Retinal pigment epithelial cell (primary cell): Measurements from ENCODE around the gene SETD3.

Experiments
- DNase-seq: peaks from one replicate; pipeline ENCODE4 v3.0.0-alpha.2; 2010; ENCODE audit warnings: low read depth
- H3K4me3 ChIP-seq: 2 replicates; pipeline ENCODE4 v1.5.1; 2011; ENCODE audit warnings: mild to moderate bottlenecking, low read length, control low read depth, moderate library complexity
- TF ChIP-seq, protein P1 (sequence below): conservative IDR thresholded peaks from 2 replicates; pipeline ENCODE4 v1.5.1; 2011; ENCODE audit warnings: low read depth, low read length, control low read depth, inconsistent platforms

The SETD3 gene

DNA sequence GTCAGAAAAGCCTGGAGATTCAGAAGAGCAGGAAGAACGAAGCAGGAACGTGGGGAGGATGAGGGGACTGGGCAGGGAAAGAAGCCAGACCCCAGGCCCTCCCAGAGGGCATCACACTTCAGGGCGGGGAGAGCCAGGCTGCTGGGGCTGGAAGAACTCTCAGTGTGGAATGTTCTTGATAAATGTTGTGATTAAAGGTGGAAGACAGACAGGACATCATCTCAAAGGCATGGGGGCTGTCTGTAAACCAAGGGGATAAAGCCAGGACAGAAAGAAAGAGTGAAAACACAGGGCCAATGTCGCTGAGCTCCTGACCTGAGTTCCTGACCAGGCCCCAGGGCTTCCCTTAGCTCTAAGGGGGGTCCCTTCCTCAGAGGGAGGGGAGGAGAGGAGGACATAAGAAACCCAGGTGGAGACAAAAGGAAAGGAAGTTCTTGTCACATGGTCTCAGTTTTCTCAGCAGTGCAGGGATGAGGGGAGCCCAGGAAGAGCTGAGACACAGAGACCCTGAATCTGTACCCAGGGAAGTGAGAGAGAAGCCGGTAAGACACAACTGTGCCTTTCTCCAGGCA, 56.3 kb downstream of the SETD3 start:
- DNase-seq, result no peak
- no peak overlapping the region for H3K4me3 ChIP-seq
- TF ChIP-seq, protein P1, sequence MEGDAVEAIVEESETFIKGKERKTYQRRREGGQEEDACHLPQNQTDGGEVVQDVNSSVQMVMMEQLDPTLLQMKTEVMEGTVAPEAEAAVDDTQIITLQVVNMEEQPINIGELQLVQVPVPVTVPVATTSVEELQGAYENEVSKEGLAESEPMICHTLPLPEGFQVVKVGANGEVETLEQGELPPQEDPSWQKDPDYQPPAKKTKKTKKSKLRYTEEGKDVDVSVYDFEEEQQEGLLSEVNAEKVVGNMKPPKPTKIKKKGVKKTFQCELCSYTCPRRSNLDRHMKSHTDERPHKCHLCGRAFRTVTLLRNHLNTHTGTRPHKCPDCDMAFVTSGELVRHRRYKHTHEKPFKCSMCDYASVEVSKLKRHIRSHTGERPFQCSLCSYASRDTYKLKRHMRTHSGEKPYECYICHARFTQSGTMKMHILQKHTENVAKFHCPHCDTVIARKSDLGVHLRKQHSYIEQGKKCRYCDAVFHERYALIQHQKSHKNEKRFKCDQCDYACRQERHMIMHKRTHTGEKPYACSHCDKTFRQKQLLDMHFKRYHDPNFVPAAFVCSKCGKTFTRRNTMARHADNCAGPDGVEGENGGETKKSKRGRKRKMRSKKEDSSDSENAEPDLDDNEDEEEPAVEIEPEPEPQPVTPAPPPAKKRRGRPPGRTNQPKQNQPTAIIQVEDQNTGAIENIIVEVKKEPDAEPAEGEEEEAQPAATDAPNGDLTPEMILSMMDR, result no peak

DNA sequence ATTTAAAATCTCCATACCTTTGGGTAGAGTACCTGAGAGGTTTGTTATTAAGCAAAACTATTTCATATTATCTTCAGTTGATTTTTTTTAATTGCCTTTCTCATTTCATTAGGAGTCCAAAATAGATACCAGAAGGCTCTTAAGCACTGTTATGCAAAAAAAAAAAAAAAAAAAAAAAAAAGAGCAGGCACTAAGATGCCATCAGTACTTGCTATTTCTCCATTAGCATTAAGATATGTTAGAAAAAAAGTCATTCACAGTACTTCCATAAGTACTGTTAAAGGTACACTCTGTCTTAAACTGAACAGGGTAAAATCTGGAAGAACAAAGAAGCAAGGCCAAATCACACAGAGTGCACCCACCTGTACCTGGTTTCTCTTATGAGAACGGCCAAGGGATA, 57.2 kb downstream of the SETD3 start:
- H3K4me3 ChIP-seq, result no peak overlapping the region
- DNase-seq, result no peak
- TF ChIP-seq, protein P1, result no peak

DNA sequence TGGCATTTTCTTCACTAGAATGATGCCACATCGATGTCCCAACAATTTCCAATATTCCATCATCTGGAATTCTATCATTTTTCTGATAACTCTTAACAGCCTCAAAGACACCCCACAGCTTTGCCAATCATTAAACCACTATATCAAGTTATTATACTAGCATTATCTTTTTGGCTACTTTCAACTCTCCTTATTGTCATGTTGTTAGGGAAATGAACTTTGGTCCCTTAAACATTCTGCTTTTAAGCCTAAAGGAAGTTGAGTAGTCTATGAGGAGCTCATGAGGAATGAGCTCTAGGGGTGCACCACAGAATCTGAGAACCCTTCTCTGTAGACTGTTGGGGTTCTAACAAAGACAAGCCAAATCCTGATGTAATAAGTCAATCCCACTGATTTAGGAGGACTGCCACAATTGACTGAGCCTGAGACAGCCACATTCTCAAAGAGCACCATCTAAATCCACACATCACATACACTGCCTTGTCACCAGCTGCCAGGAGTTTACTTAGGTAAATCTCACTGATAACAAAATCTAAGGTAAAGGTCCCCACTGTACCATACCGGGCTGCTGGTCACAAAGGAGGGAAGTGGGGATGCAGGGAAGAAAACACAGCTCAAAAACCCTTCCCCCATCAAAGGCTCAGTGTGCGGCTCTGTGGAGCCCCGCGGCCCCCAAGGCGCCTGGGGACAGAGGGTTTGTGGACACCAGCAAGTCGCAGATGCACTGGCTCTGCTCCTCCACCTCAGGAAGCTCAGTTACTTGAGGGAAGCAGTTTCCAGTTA, 58.2 kb downstream of the SETD3 start:
- TF ChIP-seq, protein P1, result no peak
- no peak for DNase-seq
- no peak overlapping the region for H3K4me3 ChIP-seq

DNA sequence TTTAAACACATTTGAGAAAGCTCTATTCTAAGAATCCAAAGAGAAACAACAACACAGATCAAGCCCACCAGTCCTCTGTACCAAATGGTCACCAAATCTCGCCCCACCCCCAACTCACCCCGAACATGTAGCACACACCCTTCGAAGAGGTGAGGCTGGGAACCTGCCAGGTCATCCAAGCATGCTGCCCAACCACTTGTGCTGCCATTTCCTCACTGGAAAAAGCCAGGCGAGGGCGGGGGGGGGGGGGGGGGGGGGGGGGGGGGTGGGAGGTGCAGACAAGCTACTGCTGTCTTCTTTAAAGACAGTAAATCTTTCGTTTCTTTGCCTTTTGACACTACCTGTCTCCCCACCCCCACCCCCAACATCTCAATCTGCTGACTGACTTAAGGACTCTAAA, 59.9 kb downstream of the SETD3 start:
- no peak for DNase-seq
- TF ChIP-seq, protein P1, result no peak
- no peak overlapping the region for H3K4me3 ChIP-seq

DNA sequence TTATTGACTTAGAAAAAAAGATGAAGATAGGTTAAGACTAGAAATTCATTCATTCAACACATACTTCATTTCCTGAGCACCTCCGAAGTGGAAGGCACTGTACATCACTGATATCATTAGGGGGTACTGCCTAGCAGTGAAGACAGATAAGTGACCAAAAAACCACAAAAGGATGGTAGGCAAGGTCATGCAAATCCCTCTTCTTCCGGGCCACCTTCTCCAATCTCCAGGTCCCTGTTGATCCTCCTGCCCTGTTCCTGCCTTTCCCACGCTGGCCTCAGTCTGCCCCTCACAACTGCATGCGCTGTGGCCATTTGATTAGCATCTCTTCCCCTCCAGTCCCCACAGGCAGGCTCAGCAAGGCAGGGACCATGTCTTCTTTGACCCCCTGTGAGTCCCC, 60.8 kb downstream of the SETD3 start:
- no peak overlapping the region for H3K4me3 ChIP-seq
- TF ChIP-seq, protein P1, result no peak
- no peak for DNase-seq

DNA sequence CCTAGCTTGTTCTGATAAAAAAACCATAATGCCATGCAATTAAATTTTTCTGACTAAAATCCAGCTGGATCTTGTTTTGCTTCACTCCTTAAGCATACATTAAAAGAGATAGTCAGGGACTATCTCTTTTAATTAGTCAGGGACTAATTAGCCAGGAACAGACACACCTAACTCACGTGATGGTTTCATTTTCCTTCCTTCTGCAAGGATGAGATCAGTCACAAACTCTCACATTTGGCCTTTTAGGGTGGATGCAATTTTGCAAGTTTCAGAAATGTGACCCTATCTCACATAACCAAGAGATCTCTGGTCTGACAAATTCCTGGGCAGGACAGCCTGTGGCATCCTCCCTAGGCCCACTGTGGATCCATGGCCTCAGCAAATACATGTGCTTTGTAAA, 62.4 kb downstream of the SETD3 start:
- DNase-seq, result no peak
- TF ChIP-seq, protein P1, result no peak
- H3K4me3 ChIP-seq, result no peak overlapping the region

DNA sequence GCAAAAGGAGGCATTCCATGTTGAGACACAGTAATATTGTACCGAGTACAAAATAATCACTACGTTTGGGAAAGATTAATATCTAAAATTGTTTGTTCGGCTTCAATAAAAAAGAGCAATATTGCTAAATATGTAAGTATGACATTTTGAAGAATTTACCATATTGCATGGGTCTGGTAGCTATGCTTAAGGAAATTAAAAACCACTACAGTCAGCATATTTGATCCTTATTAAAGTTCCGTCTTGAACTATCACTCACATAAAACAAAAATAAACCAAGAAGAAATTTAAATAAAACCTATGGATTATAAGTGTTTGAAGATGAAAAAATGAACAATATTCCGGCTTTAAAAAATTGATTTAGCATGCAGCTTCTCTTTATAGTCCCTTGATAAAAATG, 63.8 kb downstream of the SETD3 start:
- H3K4me3 ChIP-seq, result no peak overlapping the region
- TF ChIP-seq, protein P1, result no peak
- no peak for DNase-seq
